ENCODE measurements around the gene CTSH.

DNA sequence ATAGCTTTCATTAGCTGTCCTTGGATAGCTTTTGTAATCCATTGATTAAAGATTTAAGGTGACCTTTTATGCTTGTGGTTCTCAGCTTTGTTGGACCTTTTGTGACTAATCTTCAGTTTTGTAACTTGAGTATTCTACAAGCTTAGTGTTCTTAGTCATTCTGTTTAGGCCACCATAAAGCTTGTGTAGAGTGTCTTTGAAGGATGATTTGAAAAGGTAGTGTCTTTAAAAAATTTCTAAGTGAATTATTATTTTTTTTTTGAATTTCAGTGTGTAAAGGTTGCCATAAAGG lies 64.7 kb downstream of the CTSH start:
- TF ChIP-seq CTCF (IDR thresholded peaks at IDR 0.05) (no peak), SIN3A (IDR thresholded peaks at IDR 0.05; ENCODE audit: borderline replicate concordance, insufficient read depth, low read depth, low read length) (no peak)
- TF ChIP-seq, protein P1, sequence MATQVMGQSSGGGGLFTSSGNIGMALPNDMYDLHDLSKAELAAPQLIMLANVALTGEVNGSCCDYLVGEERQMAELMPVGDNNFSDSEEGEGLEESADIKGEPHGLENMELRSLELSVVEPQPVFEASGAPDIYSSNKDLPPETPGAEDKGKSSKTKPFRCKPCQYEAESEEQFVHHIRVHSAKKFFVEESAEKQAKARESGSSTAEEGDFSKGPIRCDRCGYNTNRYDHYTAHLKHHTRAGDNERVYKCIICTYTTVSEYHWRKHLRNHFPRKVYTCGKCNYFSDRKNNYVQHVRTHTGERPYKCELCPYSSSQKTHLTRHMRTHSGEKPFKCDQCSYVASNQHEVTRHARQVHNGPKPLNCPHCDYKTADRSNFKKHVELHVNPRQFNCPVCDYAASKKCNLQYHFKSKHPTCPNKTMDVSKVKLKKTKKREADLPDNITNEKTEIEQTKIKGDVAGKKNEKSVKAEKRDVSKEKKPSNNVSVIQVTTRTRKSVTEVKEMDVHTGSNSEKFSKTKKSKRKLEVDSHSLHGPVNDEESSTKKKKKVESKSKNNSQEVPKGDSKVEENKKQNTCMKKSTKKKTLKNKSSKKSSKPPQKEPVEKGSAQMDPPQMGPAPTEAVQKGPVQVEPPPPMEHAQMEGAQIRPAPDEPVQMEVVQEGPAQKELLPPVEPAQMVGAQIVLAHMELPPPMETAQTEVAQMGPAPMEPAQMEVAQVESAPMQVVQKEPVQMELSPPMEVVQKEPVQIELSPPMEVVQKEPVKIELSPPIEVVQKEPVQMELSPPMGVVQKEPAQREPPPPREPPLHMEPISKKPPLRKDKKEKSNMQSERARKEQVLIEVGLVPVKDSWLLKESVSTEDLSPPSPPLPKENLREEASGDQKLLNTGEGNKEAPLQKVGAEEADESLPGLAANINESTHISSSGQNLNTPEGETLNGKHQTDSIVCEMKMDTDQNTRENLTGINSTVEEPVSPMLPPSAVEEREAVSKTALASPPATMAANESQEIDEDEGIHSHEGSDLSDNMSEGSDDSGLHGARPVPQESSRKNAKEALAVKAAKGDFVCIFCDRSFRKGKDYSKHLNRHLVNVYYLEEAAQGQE (IDR thresholded peaks at IDR 0.05; ENCODE audit: insufficient read depth in 1 of 2, low read depth in 2 of 2, low read length in 1 of 2) = no peak

Measured in Panc1 (cell line).